HepG2 (cell line): ENCODE measurements around the gene ISCA2. TPM values are rescaled to one million over a fixed set of nuclear protein-coding genes. Genes with fewer than 3 reads are reported as not detected.

Experiments used
- ATAC-seq: fragments of 200-7000 bp; cut with Tn5 transposase; 3 replicates; pipeline ENCODE4 v1.9.1; 2020; ENCODE audit warnings: mild to moderate bottlenecking, moderate library complexity
- BruUV-seq: library from RNA; stranded (reverse); fragments of 400-500 nt; replicated peaks from 2 replicates; lab custom pipeline; 2021; lab: Mats Ljungman, UMichigan
- CTCF ChIA-PET: fragments of 300-600 bp; formaldehyde crosslinking; extraction: SDS; loops from one replicate; lab custom pipeline; 2021; ENCODE audit warnings: low total read pairs, inconsistent platforms, low intra/inter-chr PET ratio; lab: Yijun Ruan, JAX
- POLR2A ChIA-PET: fragments of 350-600 bp; sonication (Branson Sonifier 250); formaldehyde crosslinking; loops from one replicate; lab custom pipeline; 2020; ENCODE audit warnings: antibody characterized with exemption, inconsistent platforms; lab: Yijun Ruan, JAX
- DNase-seq: peaks from one replicate; pipeline ENCODE4 v3.0.0-alpha.2; 2015; ENCODE audit warnings: low spot score
- FAIRE-seq: peaks from 3 replicates; lab custom pipeline; 2011; peaks lifted over from hg19 to GRCh38; lab: Jason Lieb, UNC
- H2AFZ ChIP-seq: one replicate; pipeline ENCODE4 v1.6.1; 2011; ENCODE audit warnings: low read length, inconsistent platforms
- H3K27ac ChIP-seq: fragments of 300-600 bp; 3 replicates; pipeline ENCODE4 v1.8.0; 2011; ENCODE audit warnings: mixed run types, mild to moderate bottlenecking, mixed read lengths, low read length, inconsistent platforms; ENCODE audit not compliant: insufficient read depth; ENCODE audit errors: extremely low read length
- H3K27me3 ChIP-seq, 2 experiments: fragments of 200-600 bp in 1 of 2; 2 replicates in 1 of 2; 3 replicates in 1 of 2; pipeline versions ENCODE4 v1.6.0 to v1.8.0; 2011; ENCODE audit warnings: low read length in 2 of 2, mild to moderate bottlenecking in 2 of 2, moderate library complexity in 2 of 2, inconsistent platforms in 1 of 2; ENCODE audit not compliant: insufficient read depth in 2 of 2, control insufficient read depth in 1 of 2
- H3K36me3 ChIP-seq, 2 experiments: fragments of 200-600 bp in 1 of 2; replicated peaks in 1 of 2; 2 replicates in 1 of 2; 3 replicates in 1 of 2; pipeline versions ENCODE4 v1.5.1 to v1.8.0; 2011; ENCODE audit warnings: low read length in 2 of 2, inconsistent platforms in 1 of 2; ENCODE audit not compliant: insufficient read depth in 2 of 2, control insufficient read depth in 1 of 2
- H3K4me1 ChIP-seq: 2 replicates; pipeline ENCODE4 v1.5.1; 2012; ENCODE audit warnings: low read length, inconsistent platforms; ENCODE audit not compliant: insufficient read depth
- H3K4me2 ChIP-seq: 2 replicates; pipeline ENCODE4 v1.6.0; 2011; ENCODE audit warnings: low read depth, low read length, inconsistent platforms
- H3K4me3 ChIP-seq, 3 experiments: fragments of 200-600 bp in 1 of 3; sonication (generic), shearing (Covaris generic) in 1 of 3; replicated peaks in 1 of 3; 2 replicates each; pipeline ENCODE4 v1.5.1; 2011 to 2016; ENCODE audit warnings: low read length in 3 of 3, inconsistent platforms in 2 of 3, low read depth in 2 of 3, mild to moderate bottlenecking in 2 of 3, control low read depth in 1 of 3, mixed read lengths in 1 of 3; ENCODE audit not compliant: insufficient read depth in 1 of 3
- H3K79me2 ChIP-seq: one replicate; pipeline ENCODE4 v1.6.1; 2011; ENCODE audit warnings: low read length, inconsistent platforms; ENCODE audit not compliant: insufficient read depth
- H3K9ac ChIP-seq: 2 replicates; pipeline ENCODE4 v1.6.0; 2011; ENCODE audit warnings: mild to moderate bottlenecking, low read depth, low read length, inconsistent platforms; ENCODE audit not compliant: insufficient read depth
- H3K9me3 ChIP-seq: 2 replicates; pipeline ENCODE4 v1.5.1; 2012; ENCODE audit warnings: mild to moderate bottlenecking, low read length
- H4K20me1 ChIP-seq: 2 replicates; pipeline ENCODE4 v1.6.0; 2011; ENCODE audit warnings: inconsistent platforms, mild to moderate bottlenecking, low read length, moderate library complexity; ENCODE audit not compliant: insufficient read depth
- DNMT1 ChIP-seq: sonication (generic); formaldehyde crosslinking; IDR thresholded peaks from 2 replicates; pipeline ENCODE4 v1.5.1; 2020; ENCODE audit warnings: mild to moderate bottlenecking, missing genetic modification reagents
- GABPB1 ChIP-seq: IDR thresholded peaks from 2 replicates; pipeline ENCODE4 v1.6.1; 2016; ENCODE audit warnings: mild to moderate bottlenecking, missing genetic modification reagents, moderate library complexity, missing compliant biosample characterization
- KDM5A ChIP-seq: fragments of 200-600 bp; sonication (generic); IDR thresholded peaks from 2 replicates; pipeline ENCODE4 v1.7.0; 2018; ENCODE audit warnings: antibody characterized with exemption, mild to moderate bottlenecking, low read length, borderline replicate concordance
- NFRKB ChIP-seq: fragments of 450-650 bp; IDR thresholded peaks from 2 replicates; pipeline ENCODE4 v1.6.1; 2017
- PHF20 ChIP-seq: sonication (generic); formaldehyde crosslinking; IDR thresholded peaks from 2 replicates; pipeline ENCODE4 v1.5.0; 2020; ENCODE audit warnings: mild to moderate bottlenecking, missing genetic modification reagents
- SRSF9 ChIP-seq: fragments of 200-400 bp; formaldehyde crosslinking; IDR thresholded peaks from 2 replicates; pipeline ENCODE4 v1.6.1; 2018; ENCODE audit warnings: borderline replicate concordance, mild to moderate bottlenecking, low read depth, low read length; ENCODE audit not compliant: insufficient read depth, poor library complexity, severe bottlenecking
- THAP9 ChIP-seq: sonication (generic); formaldehyde crosslinking; IDR thresholded peaks from 2 replicates; pipeline ENCODE4; 2020; ENCODE audit warnings: missing genetic modification reagents, mild to moderate bottlenecking, borderline replicate concordance
- ZNF660 ChIP-seq: sonication (generic); formaldehyde crosslinking; IDR thresholded peaks from 2 replicates; pipeline ENCODE4 v1.5.1; 2020; ENCODE audit warnings: mild to moderate bottlenecking, low read depth, missing genetic modification reagents, borderline replicate concordance
- ZNF670 ChIP-seq: sonication (generic); formaldehyde crosslinking; IDR thresholded peaks from 2 replicates; pipeline ENCODE4 v1.8.0; 2022; ENCODE audit warnings: mild to moderate bottlenecking, missing genetic modification reagents, borderline replicate concordance
- ZNF709 ChIP-seq: sonication (generic); formaldehyde crosslinking; IDR thresholded peaks from 2 replicates; pipeline ENCODE4 v1.5.0; 2020; ENCODE audit warnings: mild to moderate bottlenecking, missing genetic modification reagents
- ZNF788 ChIP-seq: sonication (generic); formaldehyde crosslinking; IDR thresholded peaks from 2 replicates; pipeline ENCODE4 v1.5.0; 2020; ENCODE audit warnings: mild to moderate bottlenecking, missing genetic modification reagents, borderline replicate concordance
- WGBS: methylation state at CpG from one replicate; pipeline ENCODE4 v1.1.6; 2017; ENCODE audit warnings: low lambda C conversion rate; 5-methylcytosine and 5-hydroxymethylcytosine counted together
- in situ Hi-C: cut with HindIII; loops from 2 replicates; pipeline ENCODE4 v1.10.0; 2017; ENCODE audit warnings: low pct_unique_long_range_greater_than_20kb; ENCODE audit not compliant: extremely low pct_ligation_motif_present
- intact Hi-C: fragments of 100-400 bp; cut with micrococcal nuclease; formaldehyde crosslinking; loops from one replicate; pipeline ENCODE4 v1.10.0; 2022; ENCODE audit not compliant: unreplicated experiment
- polyA plus RNA-seq, 8 experiments: library from polyadenylated mRNA; depleted of rRNA in 3 of 8; stranded (reverse) in 7 of 8; unstranded in 1 of 8; fragments of >200 nt; fragmentation: Illumina TruSeq in 4 of 8; extraction: Trizol in 4 of 8; gene quantifications; 2 replicates each; pipeline versions ENCODE4 v1.2.1 to v1.2.3, GENCODE V29; 2011 to 2016; ENCODE audit warnings: low read depth in 4 of 8, missing spikeins in 1 of 8, mixed read lengths in 1 of 8; ENCODE audit not compliant: insufficient read depth in 1 of 8
- total RNA-seq, 5 experiments: library from RNA; depleted of rRNA; stranded (reverse); fragments of >200 nt; fragmentation: Illumina TruSeq; extraction: Trizol; gene quantifications; 2 replicates each; pipeline ENCODE4 v1.2.3, GENCODE V29; 2016; ENCODE audit warnings: low read depth in 1 of 5

The ISCA2 gene
- total and polyA plus RNA-seq, 2 of the 13 experiments (the other 11 are each of a cell fraction or from before 2014, with no cell fraction given) = 32.1 to 43.4 TPM

- Histone ChIP-seq H3K4me3 (no peak overlapping the region), H3K36me3 (no peaks in the 10 kb centered on the region), H4K20me1 (no peaks in the 10 kb centered on the region), H3K9me3 (no peaks in the 10 kb centered on the region), H3K4me1 (no peaks in the 10 kb centered on the region), H3K27me3 (peaks cover 3 to 47% of the 10 kb centered on the region in 2 experiments; a peak in 4 of 5 replicates), H3K4me2 (no peak overlapping the region), H2AFZ (no peak overlapping the region), H3K79me2 (no peaks in the 10 kb centered on the region), H3K27ac (no peak overlapping the region), H3K9ac (no peak overlapping the region)
- no peak for TF ChIP-seq PHF20 (CRISPR knock-in tag)
- no peak for TF ChIP-seq ZNF709 (CRISPR knock-in tag)
- TF ChIP-seq DNMT1 (CRISPR knock-in tag) = no peak
- no peak for TF ChIP-seq THAP9
- no peak for TF ChIP-seq SRSF9
- no peak for TF ChIP-seq ZNF788 (CRISPR knock-in tag)
- no peak for TF ChIP-seq GABPB1 (CRISPR knock-in tag)
- TF ChIP-seq KDM5A = no peak
- no peak for TF ChIP-seq ZNF670 (CRISPR knock-in tag)
- TF ChIP-seq NFRKB = no peak
- TF ChIP-seq ZNF660 = no peak
- POLR2A ChIA-PET = no interaction called here
- no TSS peak for BruUV-seq
- DNase-seq (no peak), ATAC-seq (no peak), FAIRE-seq (no peak)
- WGBS = 72% methylated on average over 10 of the region's 10 CpGs
- CTCF ChIA-PET = no interaction called here
- intact Hi-C loops (no loop called here), in situ Hi-C loops (no loop called here)
Measured at GRCh38 chr14:74532246-74532645, 38.7 kb downstream of the ISCA2 start.
